Astrocyte (in vitro differentiated cells and primary cell): Measurements from ENCODE around the gene ZEB1. TPM values are rescaled to one million over a fixed set of nuclear protein-coding genes. Genes with fewer than 3 reads are reported as not detected.

Experiments used
- DNase-seq: peaks from one replicate; pipeline ENCODE4 v3.0.0-alpha.2; 2010; ENCODE audit warnings: low read depth
- FAIRE-seq: peaks from 2 replicates; lab custom pipeline; 2011; peaks lifted over from hg19 to GRCh38; lab: Jason Lieb, UNC
- H2AFZ ChIP-seq: 2 replicates; pipeline ENCODE4 v1.6.0; 2012; ENCODE audit warnings: low read depth, low read length, inconsistent platforms
- H3K27ac ChIP-seq: 2 replicates; pipeline ENCODE4 v1.5.1; 2011; ENCODE audit warnings: low read depth, low read length, inconsistent platforms
- H3K27me3 ChIP-seq: 2 replicates; pipeline ENCODE4 v1.6.0; 2011; ENCODE audit warnings: low read length, inconsistent platforms; ENCODE audit not compliant: insufficient read depth
- H3K36me3 ChIP-seq: 2 replicates; pipeline ENCODE4 v1.5.1; 2011; ENCODE audit warnings: low read length, inconsistent platforms; ENCODE audit not compliant: insufficient read depth
- H3K4me1 ChIP-seq: 2 replicates; pipeline ENCODE4 v1.5.1; 2011; ENCODE audit warnings: low read length, inconsistent platforms; ENCODE audit not compliant: insufficient read depth
- H3K4me2 ChIP-seq: 2 replicates; pipeline ENCODE4 v1.6.0; 2012; ENCODE audit warnings: low read length, inconsistent platforms
- H3K4me3 ChIP-seq: 2 replicates; pipeline ENCODE4 v1.5.1; 2011; ENCODE audit warnings: low read depth, mild to moderate bottlenecking, low read length, inconsistent platforms; ENCODE audit not compliant: insufficient read depth
- H3K79me2 ChIP-seq: 2 replicates; pipeline ENCODE4 v1.6.0; 2012; ENCODE audit warnings: mild to moderate bottlenecking, low read length, inconsistent platforms; ENCODE audit not compliant: insufficient read depth
- H3K9ac ChIP-seq: 2 replicates; pipeline ENCODE4 v1.6.0; 2012; ENCODE audit warnings: mild to moderate bottlenecking, low read length, inconsistent platforms
- H3K9me3 ChIP-seq: 2 replicates; pipeline ENCODE4 v1.5.1; 2012; ENCODE audit warnings: low read depth, mild to moderate bottlenecking, low read length, inconsistent platforms; ENCODE audit not compliant: insufficient read depth
- H4K20me1 ChIP-seq: 2 replicates; pipeline ENCODE4 v1.6.0; 2012; ENCODE audit warnings: low read length, inconsistent platforms; ENCODE audit not compliant: insufficient read depth
- H3K27ac Mint-ChIP-seq: one replicate; pipeline ENCODE4 v1.8.0; 2021; ENCODE audit warnings: mild to moderate bottlenecking, mixed read lengths; ENCODE audit not compliant: unreplicated experiment
- H3K27me3 Mint-ChIP-seq: one replicate; pipeline ENCODE4 v1.8.0; 2021; ENCODE audit warnings: low read depth, mixed read lengths; ENCODE audit not compliant: unreplicated experiment
- H3K36me3 Mint-ChIP-seq: one replicate; pipeline ENCODE4 v1.8.0; 2021; ENCODE audit warnings: low read depth, mixed read lengths; ENCODE audit not compliant: unreplicated experiment
- H3K4me1 Mint-ChIP-seq: one replicate; pipeline ENCODE4 v1.8.0; 2021; ENCODE audit warnings: low read depth, mixed read lengths; ENCODE audit not compliant: unreplicated experiment
- H3K4me3 Mint-ChIP-seq: one replicate; pipeline ENCODE4 v1.8.0; 2021; ENCODE audit warnings: mild to moderate bottlenecking, moderate library complexity, mixed read lengths; ENCODE audit not compliant: unreplicated experiment
- H3K9me3 Mint-ChIP-seq: one replicate; pipeline ENCODE4 v1.8.0; 2021; ENCODE audit warnings: mild to moderate bottlenecking, mixed read lengths; ENCODE audit not compliant: unreplicated experiment
- CTCF ChIP-seq: IDR thresholded peaks from 2 replicates; pipeline ENCODE4 v1.5.1; 2011; ENCODE audit warnings: low read depth, mild to moderate bottlenecking, inconsistent platforms, low read length, moderate library complexity; ENCODE audit not compliant: insufficient read depth
- EZH2 ChIP-seq: IDR thresholded peaks from 2 replicates; pipeline ENCODE4 v1.6.1; 2012; ENCODE audit warnings: mild to moderate bottlenecking, low read length, inconsistent platforms; ENCODE audit not compliant: insufficient read depth
- total RNA-seq: library from RNA; stranded (reverse); gene quantifications from 2 replicates; pipeline ENCODE4 v1.2.1, GENCODE V29; 2021

ZEB1 gene
- total RNA-seq, 1 donor from 2014 or later = 37.2 TPM

GRCh38 chr10:31304291-31304970 is 14.6 kb upstream of the ZEB1 start:
- Histone ChIP-seq H4K20me1 (no peaks in the 10 kb centered on the region), H3K79me2 (no peaks in the 10 kb centered on the region), H2AFZ (no peak overlapping the region), H3K9ac (no peak overlapping the region), H3K4me1 (no peaks in the 10 kb centered on the region), H3K4me3 (no peak overlapping the region), H3K36me3 (no peaks in the 10 kb centered on the region), H3K4me2 (no peak overlapping the region), H3K9me3 (no peaks in the 10 kb centered on the region), H3K27me3 (no peaks in the 10 kb centered on the region), H3K27ac (no peak overlapping the region)
- Mint-ChIP-seq H3K27ac (no peak overlapping the region), H3K36me3 (no peaks in the 10 kb centered on the region), H3K4me3 (no peak overlapping the region), H3K4me1 (no peaks in the 10 kb centered on the region), H3K27me3 (no peaks in the 10 kb centered on the region), H3K9me3 (no peaks in the 10 kb centered on the region)
- DNase-seq (peak; percentile 16), FAIRE-seq (no peak)
- no peak for TF ChIP-seq EZH2
- TF ChIP-seq CTCF = no peak

GRCh38 chr10:31313396-31313795 is 5.6 kb upstream of the ZEB1 start:
- Mint-ChIP-seq H3K27ac (no peak overlapping the region), H3K9me3 (no peaks in the 10 kb centered on the region), H3K36me3 (no peaks in the 10 kb centered on the region), H3K4me1 (peaks cover 20% of the 10 kb centered on the region), H3K4me3 (no peak overlapping the region), H3K27me3 (no peaks in the 10 kb centered on the region)
- Histone ChIP-seq H2AFZ (no peak overlapping the region), H3K9me3 (no peaks in the 10 kb centered on the region), H3K36me3 (no peaks in the 10 kb centered on the region), H3K79me2 (peaks cover 18% of the 10 kb centered on the region), H3K27me3 (no peaks in the 10 kb centered on the region), H3K4me1 (peaks cover 23% of the 10 kb centered on the region), H3K4me2 (no peak overlapping the region), H3K4me3 (no peak overlapping the region), H4K20me1 (no peaks in the 10 kb centered on the region), H3K27ac (no peak overlapping the region), H3K9ac (no peak overlapping the region)
- no peak for DNase-seq
- no peak for FAIRE-seq
- no peak for TF ChIP-seq EZH2
- no peak for TF ChIP-seq CTCF
